K562 (cell line): ENCODE results near the gene LRP1-AS. TPM values are rescaled to one million over a fixed set of nuclear protein-coding genes. Genes with fewer than 3 reads are reported as not detected.

ENCODE experiments used
- ATAC-seq: fragments of 200-7000 bp; cut with Tn5 transposase; 3 replicates; pipeline ENCODE4 v1.9.1; 2020; ENCODE audit warnings: moderate library complexity
- BruUV-seq: library from RNA; stranded (reverse); fragments of 400-500 nt; replicated peaks from 2 replicates; lab custom pipeline; 2021; lab: Mats Ljungman, UMichigan
- CTCF ChIA-PET: fragments of 300-600 bp; formaldehyde crosslinking; extraction: SDS; loops from one replicate; lab custom pipeline; 2021; ENCODE audit warnings: low intra/inter-chr PET ratio; lab: Yijun Ruan, JAX
- POLR2A ChIA-PET: fragments of 300-600, 350-650 bp; sonication (Branson Sonifier 250); formaldehyde crosslinking; extraction: SDS; loops from one replicate; lab custom pipeline; 2021; ENCODE audit warnings: antibody characterized with exemption, inconsistent platforms; lab: Yijun Ruan, JAX
- DNase-seq, 4 experiments: peaks; one replicate each; pipeline versions ENCODE4 v3.0.0 to v3.0.0-alpha.2; 2011 to 2018; ENCODE audit warnings: low spot score in 3 of 4, mixed read lengths in 3 of 4; ENCODE audit errors: extremely low read depth in 1 of 4
- FAIRE-seq: peaks from 2 replicates; lab custom pipeline; 2011; peaks lifted over from hg19 to GRCh38; lab: Jason Lieb, UNC
- H2AFZ ChIP-seq: 2 replicates; pipeline ENCODE4 v1.6.0; 2011; ENCODE audit warnings: low read depth, low read length, control low read depth, inconsistent platforms
- H3K27ac ChIP-seq: fragments of 200-600 bp; 3 replicates; pipeline ENCODE4 v1.8.0; 2011; ENCODE audit warnings: low read depth, mild to moderate bottlenecking, control low read depth, inconsistent platforms, low read length, moderate library complexity, mixed read lengths; ENCODE audit errors: extremely low read depth
- H3K27me3 ChIP-seq, 2 experiments: fragments of 300-600 bp in 1 of 2; 2 replicates in 1 of 2; 3 replicates in 1 of 2; pipeline versions ENCODE4 v1.6.0 to v1.8.0; 2011; ENCODE audit warnings: inconsistent platforms in 2 of 2, low read length in 2 of 2, mild to moderate bottlenecking in 1 of 2, mixed read lengths in 1 of 2, moderate library complexity in 1 of 2; ENCODE audit not compliant: control insufficient read depth in 2 of 2, insufficient read depth in 2 of 2
- H3K36me3 ChIP-seq: fragments of 300-600 bp; 3 replicates; pipeline ENCODE4 v1.8.0; 2011; ENCODE audit warnings: mild to moderate bottlenecking, low read length, inconsistent platforms; ENCODE audit not compliant: control insufficient read depth, insufficient read depth
- H3K4me1 ChIP-seq, 2 experiments: fragments of 200-600 bp in 1 of 2; replicated peaks in 1 of 2; 2 replicates in 1 of 2; 3 replicates in 1 of 2; pipeline versions ENCODE4 v1.5.1 to v1.8.0; 2011; ENCODE audit warnings: inconsistent platforms in 2 of 2, low read length in 2 of 2, mild to moderate bottlenecking in 1 of 2, mixed read lengths in 1 of 2, moderate library complexity in 1 of 2; ENCODE audit not compliant: control insufficient read depth in 2 of 2, insufficient read depth in 2 of 2
- H3K4me2 ChIP-seq: 2 replicates; pipeline ENCODE4 v1.6.1; 2011; ENCODE audit warnings: low read length, control low read depth, inconsistent platforms, mixed read lengths; ENCODE audit not compliant: insufficient read depth
- H3K4me3 ChIP-seq: fragments of 200-600 bp; sonication (generic), shearing (Covaris generic); 2 replicates; pipeline ENCODE4 v1.5.1; 2016; ENCODE audit warnings: control low read depth, inconsistent platforms
- H3K79me2 ChIP-seq: fragments of 200-600 bp; 3 replicates; pipeline ENCODE4 v1.8.0; 2011; ENCODE audit warnings: low read length, inconsistent platforms; ENCODE audit not compliant: control insufficient read depth, insufficient read depth
- H3K9ac ChIP-seq, 2 experiments: 2 replicates each; pipeline versions ENCODE4 v1.6.0 to v1.6.1; 2011; ENCODE audit warnings: low read depth in 2 of 2, low read length in 2 of 2, control low read depth in 1 of 2, inconsistent platforms in 1 of 2, mild to moderate bottlenecking in 1 of 2, mixed read lengths in 1 of 2; ENCODE audit not compliant: insufficient read depth in 1 of 2
- H3K9me1 ChIP-seq: one replicate; pipeline ENCODE4 v1.6.0; 2011; ENCODE audit warnings: inconsistent platforms, mild to moderate bottlenecking, low read length, moderate library complexity; ENCODE audit not compliant: control insufficient read depth, insufficient read depth
- H3K9me3 ChIP-seq: replicated peaks from 2 replicates; pipeline ENCODE4 v1.5.1; 2011; ENCODE audit warnings: low read depth, low read length, inconsistent platforms; ENCODE audit not compliant: control insufficient read depth, insufficient read depth
- H4K20me1 ChIP-seq: replicated peaks from 2 replicates; pipeline ENCODE4 v1.6.1; 2011; ENCODE audit warnings: low read length, inconsistent platforms, mixed read lengths; ENCODE audit not compliant: control insufficient read depth, insufficient read depth
- C11orf30 ChIP-seq: fragments of 450-650 bp; IDR thresholded peaks from 2 replicates; pipeline ENCODE4 v1.6.1; 2016; ENCODE audit warnings: low read depth, mild to moderate bottlenecking
- EGR1 ChIP-seq: fragments of 450-650 bp; conservative IDR thresholded peaks from 2 replicates; pipeline ENCODE4 v1.6.1; 2017; ENCODE audit warnings: mild to moderate bottlenecking
- PYGO2 ChIP-seq: fragments of 450-650 bp; IDR thresholded peaks from 2 replicates; pipeline ENCODE4 v1.6.1; 2016; ENCODE audit warnings: mild to moderate bottlenecking, missing genetic modification characterization, moderate library complexity, missing compliant biosample characterization
- TFAP4 ChIP-seq: sonication (generic); formaldehyde crosslinking; IDR thresholded peaks from 2 replicates; pipeline ENCODE4 v1.8.0; 2022; ENCODE audit warnings: missing genetic modification reagents, mild to moderate bottlenecking, moderate library complexity, borderline replicate concordance
- WGBS: fragments of 100-300 bp; shearing (Covaris generic); methylation state at CpG from one replicate; pipeline ENCODE4 v1.1.6; 2016; ENCODE audit warnings: low coverage, mixed read lengths; ENCODE audit not compliant: insufficient coverage; ENCODE audit errors: missing lambda C conversion rate; 5-methylcytosine and 5-hydroxymethylcytosine counted together
- in situ Hi-C: fragments of 300-500 bp; cut with MboI; formaldehyde crosslinking; loops from 4 replicates; pipeline ENCODE4 v1.15.0; 2018; ENCODE audit warnings: inconsistent platforms, mixed read lengths
- intact Hi-C: fragments of 100-400 bp; cut with micrococcal nuclease; formaldehyde crosslinking; loops from 2 replicates; pipeline ENCODE4 v1.14.2; 2022
- polyA plus RNA-seq, 8 experiments: library from polyadenylated mRNA; depleted of rRNA in 4 of 8; stranded (reverse) in 5 of 8; unstranded in 3 of 8; fragments of >200 nt; fragmentation: Nextera tagmentation in 2 of 8; fragmentation: Illumina TruSeq in 1 of 8; extraction: Ambion mirVana in 2 of 8; extraction: Trizol in 1 of 8; gene quantifications; 2 replicates each; pipeline versions ENCODE4 v1.2.1 to v1.2.3, GENCODE V29; 2011 to 2014; ENCODE audit warnings: inconsistent platforms in 1 of 8, missing spikeins in 1 of 8
- total RNA-seq, 7 experiments: library from RNA; depleted of rRNA in 6 of 7; stranded (reverse); fragments of >200 nt in 6 of 7; fragmentation: Illumina TruSeq in 2 of 7; extraction: Trizol in 2 of 7; gene quantifications; 2 replicates each; pipeline versions ENCODE4 v1.2.1 to v1.2.3, GENCODE V29; 2011 to 2021; ENCODE audit warnings: low replicate concordance in 1 of 7

Gene LRP1-AS
- total and polyA plus RNA-seq, 9 of the 15 experiments (the other 6 are each of a cell fraction or from before 2014, with no cell fraction given) = not detected

- no peak for TF ChIP-seq C11orf30
- no peak for TF ChIP-seq PYGO2
These were observed 46.4 kb upstream of the LRP1-AS start (continued) for GRCh38 chr12:57193706-57194245.

- in situ Hi-C loops = no loop called here
- FAIRE-seq = no peak
- POLR2A ChIA-PET = interaction anchor here (0.8 to 1.4 kb wide), 3 partner anchors 11 to 66 kb away, joined by 3 to 4 read pairs (median 3); no protein-coding TSS in a partner anchor
These were observed 45.5 kb upstream of the LRP1-AS start for GRCh38 chr12:57192920-57193319.

More at GRCh38 chr12:57192920-57193319, 45.5 kb upstream of the LRP1-AS start:
- ATAC-seq (no peak), DNase-seq (no peak)
- Histone ChIP-seq H3K27me3 (peaks cover 49 to 86% of the 10 kb centered on the region in 2 experiments; a peak in 4 of 5 replicates), H3K4me1 (peaks cover 0 to 62% of the 10 kb centered on the region in 2 experiments; a peak in 2 of 5 replicates), H3K27ac (no peak overlapping the region), H3K4me3 (no peak overlapping the region), H3K9ac (no peak overlapping the region), H4K20me1 (peaks cover 33% of the 10 kb centered on the region), H3K9me3 (no peaks in the 10 kb centered on the region), H2AFZ (no peak overlapping the region), H3K4me2 (no peak overlapping the region), H3K36me3 (no peaks in the 10 kb centered on the region), H3K9me1 (peaks cover 3% of the 10 kb centered on the region), H3K79me2 (no peaks in the 10 kb centered on the region)
- intact Hi-C loops = no loop called here
- WGBS = 6% methylated on average over 11 of the region's 16 CpGs
- no TSS peak for BruUV-seq
- TF ChIP-seq TFAP4 = no peak
- TF ChIP-seq EGR1 = peak; percentile 24; the same call in 1 of the 2 replicates
- CTCF ChIA-PET = no interaction called here
